ENCODE measurements around the gene LRBA. TPM values are rescaled to one million over a fixed set of nuclear protein-coding genes. Genes with fewer than 3 reads are reported as not detected.
A peak's percentile ranks its signal among the peaks of the same experiment; 100 is the strongest.

LRBA gene
- total and polyA plus RNA-seq, 4 donors = 11.8 to 149 (median 34.2) TPM

- no peak for ATAC-seq (ENCODE audit: insufficient read depth, low FRiP score)
- no peak overlapping the region for H3K9ac ChIP-seq (ENCODE audit: insufficient read depth in 1 of 2, low read length in 2 of 2)
- TF ChIP-seq CTCF (IDR thresholded peaks at IDR 0.05; ENCODE audit: control extremely low read depth, extremely low read depth) = no peak
- WGBS, 2 donors = 95 to 96% methylated on average over 12 of the region's 12 CpGs
- no peak overlapping the region for H3K4me3 ChIP-seq
- H3K36me3 ChIP-seq (ENCODE audit: control insufficient read depth in 4 of 4, insufficient read depth in 4 of 4, low read length in 4 of 4) = peaks cover 0 to 9% (median 3%) of the 10 kb centered on the region in 4 donors
- DNase-seq = no peak
- H3K9me3 ChIP-seq (ENCODE audit: control insufficient read depth in 4 of 4, insufficient read depth in 3 of 4, low read length in 3 of 4) = no peaks in the 10 kb centered on the region
- H3K4me1 ChIP-seq (ENCODE audit: control insufficient read depth in 5 of 5, insufficient read depth in 5 of 5, low read length in 5 of 5) = no peaks in the 10 kb centered on the region
- no peaks in the 10 kb centered on the region for H3K27me3 ChIP-seq (ENCODE audit: control insufficient read depth in 3 of 3, insufficient read depth in 3 of 3, low read length in 2 of 3)
- H3K27ac ChIP-seq (ENCODE audit: low read depth in 1 of 2, low read length in 1 of 2) = no peak overlapping the region
These were observed 416.2 kb downstream of the LRBA start for GRCh38 chr4:150598909-150599308.

GRCh38 chr4:150593996-150594395 is 421.1 kb downstream of the LRBA start:
- no peak overlapping the region for H3K9ac ChIP-seq (ENCODE audit: insufficient read depth in 1 of 2, low read length in 2 of 2)
- H3K27ac ChIP-seq (ENCODE audit: low read depth in 1 of 2, low read length in 1 of 2) = no peak overlapping the region
- H3K9me3 ChIP-seq (ENCODE audit: control insufficient read depth in 4 of 4, insufficient read depth in 3 of 4, low read length in 3 of 4) = no peaks in the 10 kb centered on the region
- no peaks in the 10 kb centered on the region for H3K4me1 ChIP-seq (ENCODE audit: control insufficient read depth in 5 of 5, insufficient read depth in 5 of 5, low read length in 5 of 5)
- no peaks in the 10 kb centered on the region for H3K27me3 ChIP-seq (ENCODE audit: control insufficient read depth in 3 of 3, insufficient read depth in 3 of 3, low read length in 2 of 3)
- H3K4me3 ChIP-seq = no peak overlapping the region
- TF ChIP-seq CTCF (IDR thresholded peaks at IDR 0.05; ENCODE audit: control extremely low read depth, extremely low read depth) = no peak
- DNase-seq = peak in 2 of 3 donors; percentile 31 to 35
- WGBS, 2 donors = 94 to 96% methylated on average over 1 of the region's 1 CpG
- peaks cover 2 to 13% (median 6%) of the 10 kb centered on the region in 4 donors for H3K36me3 ChIP-seq (ENCODE audit: control insufficient read depth in 4 of 4, insufficient read depth in 4 of 4, low read length in 4 of 4)
- ATAC-seq (ENCODE audit: insufficient read depth, low FRiP score) = no peak

GRCh38 chr4:150591904-150592303 is 423.2 kb downstream of the LRBA start:
- peaks cover 0 to 8% (median 5%) of the 10 kb centered on the region in 4 donors for H3K36me3 ChIP-seq (ENCODE audit: control insufficient read depth in 4 of 4, insufficient read depth in 4 of 4, low read length in 4 of 4)
- no peak overlapping the region for H3K9ac ChIP-seq (ENCODE audit: insufficient read depth in 1 of 2, low read length in 2 of 2)
- no peak for TF ChIP-seq CTCF (IDR thresholded peaks at IDR 0.05; ENCODE audit: control extremely low read depth, extremely low read depth)
- H3K4me1 ChIP-seq (ENCODE audit: control insufficient read depth in 5 of 5, insufficient read depth in 5 of 5, low read length in 5 of 5) = no peaks in the 10 kb centered on the region
- H3K9me3 ChIP-seq (ENCODE audit: control insufficient read depth in 4 of 4, insufficient read depth in 3 of 4, low read length in 3 of 4) = no peaks in the 10 kb centered on the region
- DNase-seq = no peak
- H3K4me3 ChIP-seq = no peak overlapping the region
- no peaks in the 10 kb centered on the region for H3K27me3 ChIP-seq (ENCODE audit: control insufficient read depth in 3 of 3, insufficient read depth in 3 of 3, low read length in 2 of 3)
- WGBS, 2 donors = 85 to 95% methylated on average over 4 of the region's 4 CpGs
- no peak for ATAC-seq (ENCODE audit: insufficient read depth, low FRiP score)
- no peak overlapping the region for H3K27ac ChIP-seq (ENCODE audit: low read depth in 1 of 2, low read length in 1 of 2)

- TF ChIP-seq CTCF (IDR thresholded peaks at IDR 0.05; ENCODE audit: control extremely low read depth, extremely low read depth) = no peak
- WGBS, 2 donors = 66 to 80% methylated on average over 5 of the region's 5 CpGs
- peak; percentile 17 to 42 (median 24) for DNase-seq
These were observed 423.7 kb downstream of the LRBA start for GRCh38 chr4:150591406-150591805.

More at GRCh38 chr4:150591406-150591805, 423.7 kb downstream of the LRBA start:
- ATAC-seq (ENCODE audit: insufficient read depth, low FRiP score) = no peak
- Histone ChIP-seq H3K27me3 (ENCODE audit: control insufficient read depth in 3 of 3, insufficient read depth in 3 of 3, low read length in 2 of 3) (no peaks in the 10 kb centered on the region), H3K4me1 (ENCODE audit: control insufficient read depth in 5 of 5, insufficient read depth in 5 of 5, low read length in 5 of 5) (no peaks in the 10 kb centered on the region), H3K36me3 (ENCODE audit: control insufficient read depth in 4 of 4, insufficient read depth in 4 of 4, low read length in 4 of 4) (peaks cover 0 to 8% (median 5%) of the 10 kb centered on the region in 4 donors), H3K9ac (ENCODE audit: insufficient read depth in 1 of 2, low read length in 2 of 2) (no peak overlapping the region), H3K27ac (ENCODE audit: low read depth in 1 of 2, low read length in 1 of 2) (no peak overlapping the region), H3K9me3 (ENCODE audit: control insufficient read depth in 4 of 4, insufficient read depth in 3 of 4, low read length in 3 of 4) (no peaks in the 10 kb centered on the region), H3K4me3 (no peak overlapping the region)
